Fibroblast of skin of abdomen (primary cell): Measurements from ENCODE around the gene TOMM6. TPM values are rescaled to one million over a fixed set of nuclear protein-coding genes. Genes with fewer than 3 reads are reported as not detected.

Experiments used
- DNase-seq: peaks from one replicate; pipeline ENCODE4 v3.0.0-alpha.2; 2013
- polyA plus RNA-seq, 2 experiments: library from polyadenylated mRNA; unstranded; fragments of 120-200 nt; gene quantifications; one replicate each; pipeline ENCODE4 v1.2.1, GENCODE V29; 2013; ENCODE audit not compliant: insufficient read length in 2 of 2

The TOMM6 gene
- polyA plus RNA-seq (2013, experiment 1 of 2; ENCODE audit: insufficient read length), result 147 TPM
- polyA plus RNA-seq (2013, experiment 2 of 2; ENCODE audit: insufficient read length), result 145 TPM

DNA sequence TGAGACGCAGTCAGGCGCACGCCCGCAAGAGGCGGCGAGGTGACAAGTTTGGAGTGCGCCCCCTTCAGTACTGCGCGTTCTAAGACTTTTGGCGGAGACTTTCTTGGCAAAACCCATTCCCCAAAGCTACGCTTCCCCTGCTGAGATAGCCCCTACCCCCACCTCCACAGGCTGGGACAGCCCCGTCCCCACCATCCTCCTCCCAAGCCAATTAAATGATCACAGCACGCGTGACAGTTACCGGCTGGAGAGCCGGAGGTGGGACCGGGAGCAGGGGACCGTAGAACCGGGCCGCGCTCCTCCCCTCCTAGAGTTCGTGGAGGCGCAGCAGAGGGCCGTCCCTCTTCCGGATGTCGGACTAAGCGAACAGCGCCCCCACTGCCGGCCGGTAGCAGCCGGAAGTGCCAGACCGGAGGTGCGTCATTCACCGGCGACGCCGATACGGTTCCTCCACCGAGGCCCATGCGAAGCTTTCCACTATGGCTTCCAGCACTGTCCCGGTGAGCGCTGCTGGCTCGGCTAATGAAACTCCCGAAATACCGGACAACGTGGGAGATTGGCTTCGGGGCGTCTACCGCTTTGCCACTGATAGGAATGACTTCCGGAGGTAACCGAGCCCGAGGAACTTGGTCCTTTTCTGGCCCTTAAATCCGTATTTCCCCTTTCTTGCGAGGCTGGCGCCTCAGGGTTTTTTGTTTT lies at the start of gene TOMM6:
Gene TOMM6, plus strand, starts transcription at position 476 of the 699 bp plus-strand sequence. Its CDS starts 4 bp downstream, at position 480.
- DNase-seq, result peak; percentile 93

DNA sequence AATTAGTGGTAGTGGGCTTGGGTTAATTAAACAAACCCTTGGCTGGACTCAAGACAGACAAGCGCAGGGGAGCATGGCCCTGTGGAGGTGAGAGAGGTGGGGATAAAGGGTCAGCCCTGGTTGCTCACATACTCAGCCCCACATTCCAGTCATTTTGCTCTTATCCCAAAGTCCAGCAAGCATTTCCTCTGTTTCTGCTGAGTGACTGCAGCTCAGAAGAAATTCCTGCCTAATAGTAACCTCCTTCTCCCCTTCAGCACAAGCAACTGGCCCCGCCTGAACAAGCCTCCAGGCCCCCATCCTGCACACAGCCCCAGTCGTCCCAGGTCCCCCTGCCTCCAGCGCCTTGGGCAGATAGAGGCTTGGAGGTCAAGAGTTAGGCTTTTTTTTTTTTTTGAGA lies 48.5 kb upstream of the TOMM6 start:
- no peak for DNase-seq

DNA sequence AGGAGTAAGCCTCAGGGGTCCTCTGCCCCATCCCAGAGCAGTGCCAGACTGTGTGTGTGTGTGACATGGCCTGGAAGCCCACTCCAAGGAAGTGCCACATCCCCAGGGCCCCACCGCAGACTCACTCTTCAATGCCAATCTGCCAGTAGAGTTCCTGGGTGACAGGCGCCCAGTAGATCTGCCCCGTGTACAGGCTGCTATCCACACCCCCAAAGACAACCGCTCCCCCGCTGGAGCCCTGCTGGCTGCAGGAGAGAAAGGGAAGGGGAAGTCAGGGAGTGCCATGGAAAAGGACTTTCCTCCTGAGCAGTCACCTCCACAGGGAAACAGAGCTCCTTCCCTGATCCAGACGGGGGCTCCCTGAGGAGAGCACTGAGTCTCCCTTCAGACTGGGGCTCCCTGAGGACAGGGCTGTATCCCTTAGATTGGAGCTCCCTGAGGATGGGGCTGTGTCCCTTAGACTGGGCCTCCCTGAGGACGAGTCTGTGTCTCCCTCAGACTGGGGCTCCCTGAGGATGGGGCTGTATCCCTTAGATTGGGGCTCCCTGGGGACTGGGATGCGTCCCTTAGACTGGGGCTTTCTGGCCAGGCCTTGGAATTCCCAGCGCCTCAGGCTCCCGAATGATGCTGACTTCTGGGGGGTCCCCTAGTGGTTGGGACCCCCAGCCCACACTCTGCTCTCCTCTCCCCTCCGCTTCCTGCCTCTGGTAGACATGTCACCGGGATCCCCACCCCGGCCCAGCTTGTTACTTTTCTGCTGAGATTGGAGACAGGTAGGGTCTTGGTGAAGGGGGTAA lies 46.9 kb upstream of the TOMM6 start:
- DNase-seq, result no peak

DNA sequence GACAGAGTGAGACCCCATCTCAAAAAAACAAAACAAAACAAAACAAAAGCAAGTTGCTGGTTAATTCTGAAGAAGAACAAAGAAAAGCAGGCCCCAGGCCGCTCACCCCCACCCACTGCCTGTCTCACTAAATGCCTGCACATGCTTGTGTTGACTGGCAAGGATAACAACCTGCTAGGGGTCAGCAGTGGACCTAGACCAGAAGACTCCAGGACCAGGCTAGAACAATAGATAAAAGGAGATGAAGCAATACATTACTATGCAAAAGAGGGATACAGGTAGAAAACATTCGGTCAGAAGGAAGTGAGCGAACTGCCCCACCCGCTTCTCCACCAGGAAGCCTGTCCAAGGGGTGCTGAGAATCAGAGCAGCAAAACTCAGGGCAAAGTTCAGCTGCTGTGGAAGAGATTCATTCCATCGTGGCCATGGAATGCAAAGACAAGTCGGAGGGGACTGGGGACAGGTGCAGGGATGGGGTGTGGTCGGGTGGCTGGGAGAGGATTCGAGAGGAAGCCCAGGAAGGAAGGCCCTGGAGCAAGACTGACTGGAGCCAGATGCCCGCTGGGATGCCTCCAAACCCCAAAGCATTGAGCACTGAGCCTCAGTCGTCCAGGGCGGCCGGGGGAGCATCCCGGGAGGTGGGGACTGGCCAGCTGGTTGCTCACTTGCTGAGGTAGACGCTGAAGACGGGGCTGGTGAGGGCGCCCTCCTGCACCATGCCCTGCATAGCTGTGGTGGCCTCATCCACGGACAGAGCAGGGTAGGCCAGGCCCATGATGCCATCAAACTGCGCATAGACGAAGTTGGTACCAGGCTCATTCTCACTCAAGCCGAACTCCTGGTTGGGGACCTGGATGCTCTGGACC lies 45.6 kb upstream of the TOMM6 start:
- no peak for DNase-seq

DNA sequence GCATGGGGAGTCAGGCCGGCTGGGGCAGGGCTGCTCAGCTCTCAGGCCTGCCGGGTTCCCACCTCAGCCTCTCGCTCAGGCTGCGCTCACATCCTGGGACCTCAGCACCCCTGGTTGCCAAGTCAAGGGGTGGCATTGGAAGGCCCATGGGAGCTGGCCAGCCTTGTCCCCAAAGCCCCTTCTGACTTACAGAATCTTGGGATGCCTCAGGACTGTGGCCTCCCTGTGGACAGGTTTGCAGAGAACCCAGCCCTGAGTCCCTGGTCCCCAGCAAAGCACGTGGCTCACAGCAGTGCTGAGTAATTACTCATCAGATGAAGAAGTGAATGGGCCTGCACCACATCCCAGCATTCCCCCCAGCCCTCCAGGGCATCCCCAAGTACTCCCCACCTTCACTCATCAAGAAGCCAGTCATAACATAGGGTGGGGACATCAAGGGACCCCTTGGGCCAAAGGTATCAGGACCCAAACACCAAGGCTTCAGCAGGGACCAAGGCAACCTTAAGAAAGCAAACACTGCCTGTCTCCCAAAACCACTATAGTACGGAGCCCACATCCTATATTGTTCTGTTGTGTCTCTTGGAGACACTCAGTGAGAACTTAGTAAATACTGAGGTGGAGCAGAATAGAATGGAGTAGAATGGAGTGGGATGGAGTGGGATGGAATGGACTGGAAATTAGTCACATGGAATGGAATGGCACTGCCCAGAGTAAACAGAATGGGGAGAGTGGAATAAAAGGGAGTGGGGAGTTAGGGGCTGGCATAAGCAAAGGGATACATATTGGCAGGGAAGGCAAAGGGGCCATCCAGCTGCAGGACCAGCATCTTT lies 43.9 kb upstream of the TOMM6 start:
- no peak for DNase-seq

DNA sequence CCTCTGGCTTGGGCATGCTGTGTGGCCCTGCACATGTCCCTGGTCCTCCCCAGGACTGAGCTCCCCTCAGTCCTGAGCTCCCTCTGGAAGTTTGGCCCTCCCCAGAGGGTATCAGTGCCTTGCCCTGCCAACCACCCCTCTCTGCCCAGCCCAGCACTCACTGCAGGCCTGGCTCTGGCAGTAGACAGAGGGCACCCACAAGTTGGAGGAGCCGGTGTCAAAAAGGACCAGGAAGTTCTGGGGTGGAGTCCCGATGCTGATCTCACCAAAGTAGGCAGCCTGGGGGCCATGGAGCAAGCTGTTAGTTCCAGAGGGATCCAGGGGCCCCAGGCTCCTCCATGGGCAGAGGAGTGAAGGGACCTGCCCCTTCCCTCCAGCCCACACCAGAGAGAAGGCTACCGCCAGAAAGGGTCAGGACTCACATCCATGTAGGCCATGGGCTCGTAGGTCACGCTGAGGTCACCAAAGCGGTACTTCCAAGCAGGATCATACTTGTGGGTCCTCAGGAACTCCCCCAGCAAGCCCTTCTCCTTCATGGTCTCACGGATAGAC lies 43.2 kb upstream of the TOMM6 start:
- DNase-seq, result no peak

DNA sequence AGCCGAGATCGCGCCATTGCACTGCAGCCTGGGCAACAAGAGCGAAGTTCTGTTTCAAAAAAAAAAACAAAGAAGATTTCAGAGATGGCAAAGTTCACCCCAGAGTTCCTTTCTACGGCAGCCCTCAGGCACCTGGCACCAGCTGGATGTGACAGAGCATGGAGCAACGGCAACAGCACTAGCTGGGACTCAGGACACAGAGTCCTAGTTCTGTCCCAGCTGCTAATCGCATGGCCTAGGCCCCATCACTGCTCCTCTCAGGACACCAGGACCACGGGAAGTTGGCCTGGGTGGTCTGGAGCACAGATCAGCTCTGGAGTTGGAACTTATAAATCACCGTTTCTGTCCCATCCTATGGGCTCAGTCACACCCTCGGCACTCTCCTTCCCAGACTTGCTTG lies 41.4 kb upstream of the TOMM6 start:
- DNase-seq, result no peak

DNA sequence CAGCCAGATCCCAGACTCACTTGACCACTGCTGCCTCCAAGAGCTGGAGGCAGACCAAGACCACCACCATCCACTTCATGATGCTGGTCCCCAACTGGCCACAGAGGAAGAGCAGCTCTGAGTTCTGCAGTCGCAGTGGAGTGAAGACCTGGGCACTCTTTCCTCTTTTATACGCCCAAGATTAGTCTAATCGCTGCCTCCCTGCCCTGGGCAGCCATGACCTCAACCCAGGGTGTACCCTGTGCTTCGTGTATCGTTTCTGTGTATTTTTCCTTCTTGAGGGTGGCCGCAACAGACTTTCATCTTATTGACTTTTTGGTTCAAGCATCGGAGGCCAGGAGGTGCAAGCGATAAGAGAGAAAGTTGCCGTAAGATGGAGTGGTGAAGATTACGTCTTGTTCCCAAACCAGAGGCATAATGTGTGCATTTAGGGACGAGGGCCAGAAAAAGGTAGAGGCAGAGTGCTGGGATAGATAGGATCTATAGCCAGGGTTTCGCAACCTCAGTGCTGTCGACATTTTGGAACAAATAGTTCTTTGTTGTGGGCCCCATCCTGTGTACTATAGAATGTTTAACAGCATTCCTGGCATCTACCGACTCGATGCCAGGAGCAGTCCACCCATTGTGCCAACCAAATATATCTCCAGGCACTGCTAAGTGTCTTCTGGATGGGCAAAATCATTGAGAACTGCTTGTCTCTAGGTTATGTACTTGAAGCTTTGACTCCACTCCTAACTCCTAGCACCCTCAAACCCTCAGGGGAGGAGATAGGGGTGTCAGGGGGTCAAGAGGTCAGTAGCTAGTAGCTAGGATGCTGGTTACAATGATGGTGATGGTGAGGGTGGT lies 40.0 kb upstream of the TOMM6 start, which contains the start of gene PGC:
Gene PGC, minus strand, starts transcription at position 142 of the 846 bp plus-strand sequence. Its CDS starts 63 bp downstream, at position 79.
- DNase-seq, result no peak

DNA sequence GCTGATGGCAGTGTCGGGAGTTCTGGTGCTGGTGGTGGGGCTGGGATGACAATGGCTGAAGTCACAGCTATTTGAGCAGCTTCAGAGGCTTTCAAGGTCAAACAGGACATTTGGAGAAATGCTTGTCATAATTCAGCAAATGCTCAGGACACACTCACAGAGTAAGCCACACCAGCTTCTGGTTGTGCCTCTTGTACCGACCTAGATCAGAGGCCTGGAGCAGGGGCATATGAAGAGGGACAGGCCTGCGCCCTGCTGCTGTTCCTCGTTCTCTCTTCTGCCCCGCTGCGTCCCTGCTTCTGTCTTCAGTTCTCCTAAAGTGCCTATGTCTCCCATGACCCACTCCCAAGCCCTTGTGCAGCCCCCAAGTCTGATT lies 39.4 kb upstream of the TOMM6 start:
- DNase-seq, result no peak

DNA sequence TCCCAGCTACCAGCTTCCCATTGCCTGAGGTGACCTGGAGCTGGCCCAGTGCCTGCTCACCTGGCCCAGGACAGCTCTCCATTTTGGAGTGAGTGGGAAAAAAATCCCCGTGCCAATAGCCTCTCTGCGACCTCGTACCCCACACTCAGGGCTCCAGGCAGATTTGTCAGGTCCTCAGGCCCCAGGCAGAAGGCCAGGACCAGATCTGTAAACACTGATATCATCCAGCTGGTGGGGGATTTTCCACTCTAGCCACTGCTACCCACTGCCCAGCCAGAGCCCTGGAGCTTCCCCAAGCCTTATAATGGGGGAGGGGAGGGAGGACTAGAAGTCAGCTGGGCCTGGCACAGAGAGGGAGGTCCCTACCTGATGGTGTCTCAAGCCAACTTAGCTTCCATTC lies 39.0 kb upstream of the TOMM6 start:
- no peak for DNase-seq

DNA sequence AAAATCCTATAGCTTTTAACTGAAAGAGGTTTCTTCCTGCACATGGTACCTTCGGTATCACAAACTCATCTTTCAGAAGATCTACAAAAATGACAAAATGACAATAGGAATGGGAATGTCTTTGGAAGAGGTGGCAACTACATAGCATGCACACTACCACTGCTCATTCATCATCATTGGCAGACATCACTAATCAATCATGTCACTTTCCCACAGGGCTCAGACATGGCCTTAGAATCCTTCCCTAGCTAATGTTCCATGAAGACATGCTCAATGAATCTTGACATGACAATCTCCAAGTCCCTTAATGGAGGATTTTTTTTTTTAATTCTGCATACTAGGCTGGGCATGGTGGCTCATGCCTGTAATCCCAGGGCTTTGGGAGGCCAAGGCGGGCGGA lies 37.1 kb upstream of the TOMM6 start:
- DNase-seq, result no peak

DNA sequence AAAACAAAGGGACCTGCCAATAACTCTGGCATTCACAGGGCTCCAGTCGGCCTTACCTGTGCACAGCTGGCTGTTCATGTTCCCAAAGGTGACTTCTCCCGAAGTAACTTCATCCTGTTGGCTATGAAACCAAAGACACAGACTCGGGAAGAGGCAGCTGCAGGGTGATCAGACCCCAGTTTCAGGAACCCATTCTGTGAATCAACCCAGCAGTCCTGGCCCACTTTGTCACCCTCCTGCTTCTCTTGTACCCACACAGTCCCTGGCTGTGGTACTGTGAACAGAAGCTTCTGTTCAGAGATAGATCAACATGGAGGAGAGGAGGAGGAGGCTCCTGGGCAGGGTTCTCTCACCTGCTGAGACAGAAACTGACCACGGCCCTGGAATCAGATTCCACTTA lies 31.6 kb upstream of the TOMM6 start:
- DNase-seq, result no peak

DNA sequence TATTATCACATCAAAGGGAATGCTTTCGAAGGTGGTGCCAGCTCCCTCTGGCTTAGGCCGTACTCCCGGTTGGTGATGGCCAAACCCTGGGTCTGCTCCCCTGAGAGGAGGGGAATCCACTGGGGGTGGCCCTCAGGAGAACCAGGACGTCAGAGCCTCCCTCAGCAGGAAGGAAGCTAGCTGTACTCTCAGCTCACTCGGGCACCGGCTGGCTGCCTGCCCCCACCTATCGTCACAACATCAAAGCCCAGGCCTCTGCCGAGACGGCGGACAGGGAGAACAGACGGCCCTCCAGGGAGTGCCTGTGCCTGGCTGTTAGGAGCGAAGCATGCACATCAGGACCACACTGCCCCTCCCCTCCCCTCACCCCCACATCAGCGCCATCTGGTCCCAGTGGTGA lies 31.1 kb upstream of the TOMM6 start:
- no peak for DNase-seq

DNA sequence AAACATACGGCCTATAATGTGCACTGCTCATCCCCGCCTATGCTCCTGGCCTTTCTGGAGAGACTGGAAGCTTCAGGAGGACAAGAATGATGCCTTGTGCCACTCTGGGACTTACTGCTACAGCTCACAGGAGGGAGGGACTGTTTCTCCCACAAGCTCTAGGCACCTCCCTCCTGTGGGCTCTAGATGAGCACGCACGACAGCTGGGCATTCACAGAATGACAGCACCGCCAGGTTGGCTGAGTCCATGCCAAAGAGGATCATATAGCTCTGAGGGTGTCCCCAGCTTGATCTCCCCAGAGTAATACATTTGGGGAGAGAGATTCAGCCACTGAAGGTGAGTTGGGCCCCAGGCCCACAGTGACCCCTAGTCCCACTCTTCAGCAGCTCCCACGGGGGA lies 30.2 kb upstream of the TOMM6 start:
- DNase-seq, result no peak

DNA sequence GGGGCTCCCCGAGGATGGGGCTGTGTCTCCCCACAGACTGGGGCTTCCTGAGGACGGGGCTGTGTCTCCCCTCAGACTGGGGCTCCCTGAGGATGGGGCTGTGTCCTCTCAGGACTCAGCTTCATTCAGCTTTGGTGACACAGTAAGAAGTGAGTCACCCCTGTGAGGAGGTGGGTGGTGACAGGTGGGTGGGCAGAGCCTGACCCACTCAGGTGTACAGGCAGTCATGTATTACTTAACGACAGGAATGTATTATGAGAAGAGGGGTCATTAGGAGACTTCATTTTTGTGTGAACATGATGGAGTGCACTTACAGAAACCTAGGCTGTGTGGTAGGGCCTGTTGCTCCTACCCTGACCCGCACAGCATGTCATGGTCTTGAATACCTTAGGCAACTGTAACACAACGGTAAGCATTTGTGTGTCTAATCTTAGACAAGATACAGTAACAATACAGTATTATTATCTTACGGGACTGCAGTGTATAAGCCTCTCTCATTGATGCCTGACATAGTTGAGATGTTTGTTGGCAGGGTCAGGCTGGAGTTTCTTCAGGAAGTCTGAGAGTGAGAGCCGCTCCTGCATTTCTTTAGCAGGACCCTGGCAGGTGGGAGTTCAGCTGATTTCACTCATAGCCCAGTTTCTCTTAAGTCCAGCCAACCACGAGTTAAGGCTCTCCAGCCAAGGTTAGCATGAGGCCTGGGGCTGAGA lies 29.4 kb upstream of the TOMM6 start:
- DNase-seq, result no peak

DNA sequence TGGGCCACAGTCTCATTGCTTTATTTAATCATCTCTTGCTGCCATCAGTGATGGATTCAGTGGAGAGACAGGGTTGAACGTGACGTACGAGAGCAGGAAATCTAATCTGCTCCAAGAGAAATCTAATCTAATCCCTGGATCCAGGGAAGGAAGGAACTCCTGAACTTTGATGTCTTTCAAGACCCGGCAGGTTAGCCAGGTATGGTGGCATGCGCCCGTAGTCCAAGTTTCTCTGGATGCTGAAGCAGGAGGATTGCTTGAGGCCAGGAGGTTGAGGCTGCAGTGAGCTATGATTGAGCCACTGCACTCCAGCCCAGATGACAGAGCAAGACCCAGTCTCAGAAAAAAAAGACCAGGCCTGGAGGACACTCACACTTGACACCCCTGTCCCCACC lies 28.9 kb upstream of the TOMM6 start:
- no peak for DNase-seq

DNA sequence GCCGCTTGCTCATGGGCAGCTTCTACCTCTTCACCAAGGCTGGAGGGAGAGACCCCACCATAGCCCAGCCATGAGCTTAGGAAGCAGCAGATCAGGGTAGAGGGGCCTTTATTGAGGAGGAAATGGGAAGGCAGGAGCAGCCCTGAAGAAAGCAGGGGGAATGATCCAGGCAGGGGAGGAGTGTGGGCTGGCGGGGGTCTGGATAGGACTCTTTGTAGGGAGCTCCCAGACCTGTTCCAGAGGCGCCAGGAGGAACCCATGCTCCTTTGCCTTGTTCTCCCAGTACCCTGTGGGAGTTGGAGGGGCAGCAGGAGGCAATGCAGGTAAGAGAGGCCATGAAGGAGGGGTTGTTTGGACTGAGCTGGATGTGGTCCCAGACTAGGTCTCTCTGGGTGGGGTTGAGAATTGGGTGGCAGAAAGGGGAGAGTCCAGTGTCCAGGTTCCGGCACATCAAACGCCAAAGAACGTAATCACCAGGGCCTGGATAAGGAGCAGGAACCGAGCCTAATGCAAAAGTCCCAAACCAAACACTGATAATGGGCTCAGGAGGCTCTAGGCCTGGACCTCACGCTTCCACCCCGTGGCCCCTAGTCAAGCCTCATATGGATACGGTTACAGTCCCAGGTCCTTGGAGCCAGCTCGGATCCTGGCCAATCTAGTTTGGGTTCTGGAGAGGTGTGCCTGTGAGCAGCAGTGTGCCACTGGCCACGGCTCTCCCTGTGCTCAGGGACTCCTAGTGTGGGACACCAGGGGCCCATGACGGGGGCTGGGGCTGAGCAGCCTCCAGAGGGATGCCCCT lies 28.2 kb upstream of the TOMM6 start:
- no peak for DNase-seq

DNA sequence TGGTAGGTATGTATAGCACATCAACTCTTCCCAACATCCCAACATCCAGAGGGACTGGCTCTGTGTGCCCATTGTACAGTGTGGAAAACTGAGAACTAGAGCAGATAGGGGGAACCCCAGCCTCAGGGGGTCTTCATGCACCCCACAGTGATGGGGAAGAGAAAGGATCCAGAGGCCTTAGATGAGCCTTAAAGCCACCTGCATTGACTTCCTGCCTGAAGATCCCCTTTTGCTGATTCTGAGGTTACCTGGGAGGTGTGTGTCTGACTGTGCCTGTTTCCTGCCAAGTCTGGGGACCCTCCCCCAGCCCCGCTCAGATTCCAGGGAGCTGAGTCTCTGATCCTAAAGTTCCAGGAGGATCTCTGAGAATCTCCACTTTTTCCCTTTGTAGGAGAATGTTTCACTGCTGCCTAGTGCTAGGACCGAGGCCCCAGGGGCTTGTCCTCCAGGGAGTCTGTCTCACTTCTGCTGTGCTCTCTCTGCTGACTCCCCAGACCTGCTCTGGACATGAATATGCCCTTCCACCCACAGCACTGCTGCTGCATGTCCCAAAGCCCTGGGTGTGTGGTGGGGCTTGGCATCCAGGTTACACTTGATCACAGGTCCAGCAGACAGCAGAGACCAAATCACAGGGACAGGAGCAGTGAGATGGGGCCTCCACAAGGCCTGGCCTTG lies 27.5 kb upstream of the TOMM6 start:
- no peak for DNase-seq

DNA sequence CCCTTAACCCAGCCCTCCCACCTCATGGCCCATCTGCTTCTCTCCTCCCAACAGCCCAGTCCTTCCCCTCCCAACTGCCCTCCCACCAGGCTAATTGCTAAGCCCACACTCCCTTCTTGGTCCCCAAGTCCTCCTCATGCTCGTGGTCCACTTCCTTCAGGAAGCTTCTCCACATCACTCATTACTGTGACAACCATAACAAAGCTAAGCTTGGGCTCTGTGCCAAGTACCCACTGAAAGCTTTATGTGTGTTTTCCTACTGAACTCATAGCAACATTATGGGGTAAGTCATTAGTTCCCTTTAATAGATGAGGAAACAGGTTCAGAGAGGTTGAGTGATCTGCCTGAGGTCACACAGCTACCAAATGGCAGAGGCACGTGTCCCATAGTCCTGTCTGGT lies 24.0 kb upstream of the TOMM6 start:
- no peak for DNase-seq
